Right lobe of liver (tissue), 6 donors: ENCODE results near the gene LDB3. TPM values are rescaled to one million over a fixed set of nuclear protein-coding genes. Genes with fewer than 3 reads are reported as not detected.
A peak's percentile ranks its signal among the peaks of the same experiment; 100 is the strongest.

ENCODE experiments used
- ATAC-seq, 4 donors: fragments of 200-7000 bp; cut with Tn5 transposase; one replicate each; pipeline ENCODE4 v1.9.1; 2020; ENCODE audit warnings: mild to moderate bottlenecking in 4 of 4, moderate library complexity in 4 of 4
- DNase-seq, 3 donors: peaks; one replicate each; pipeline ENCODE4 v3.0.0-alpha.2; 2020
- H3K27ac ChIP-seq, 3 donors: fragments of 200-600 bp; one replicate each; pipeline ENCODE4 v1.8.0; 2022
- H3K27me3 ChIP-seq, 2 donors: fragments of 200-600 bp; one replicate each; pipeline ENCODE4 v1.8.0; 2022
- H3K36me3 ChIP-seq, 4 donors: fragments of 200-600 bp; sonication (generic) in 1 of 4; one replicate each; pipeline versions ENCODE4 v1.5.1 to v1.8.0; 2017 to 2022; ENCODE audit warnings: control low read depth in 1 of 4
- H3K4me1 ChIP-seq, 4 donors: fragments of 200-600 bp; sonication (generic) in 1 of 4; one replicate each; pipeline versions ENCODE4 v1.5.1 to v1.8.0; 2017 to 2022; ENCODE audit warnings: control low read depth in 1 of 4
- H3K4me3 ChIP-seq, 3 donors: fragments of 200-600 bp; one replicate each; pipeline ENCODE4 v1.8.0; 2022
- H3K9me3 ChIP-seq, 4 donors: fragments of 200-600 bp; sonication (generic) in 1 of 4; one replicate each; pipeline versions ENCODE4 v1.5.1 to v1.8.0; 2017 to 2022; ENCODE audit warnings: control low read depth in 1 of 4
- CTCF ChIP-seq, 4 donors: fragments of 200-600 bp in 3 of 4; fragments of 450-650 bp in 1 of 4; IDR thresholded peaks; one replicate each; pipeline versions ENCODE4 v1.5.1 to v1.8.0; 2016 to 2022; ENCODE audit warnings: antibody characterized with exemption in 4 of 4, mild to moderate bottlenecking in 2 of 4
- POLR2A ChIP-seq: fragments of 450-650 bp; IDR thresholded peaks from one replicate; pipeline ENCODE4 v1.6.1; 2017; ENCODE audit warnings: antibody characterized with exemption, mild to moderate bottlenecking
- WGBS: methylation state at CpG from one replicate; pipeline ENCODE4 v1.1.6; 2018; ENCODE audit warnings: low coverage, low lambda C conversion rate; ENCODE audit not compliant: insufficient coverage; ENCODE audit errors: missing lambda C conversion rate; 5-methylcytosine and 5-hydroxymethylcytosine counted together
- intact Hi-C, 2 donors: fragments of 100-400 bp; cut with DNase I; formaldehyde crosslinking; loops; one replicate each; pipeline versions ENCODE4 v1.11.2 to v1.14.1; 2022
- total RNA-seq, 6 experiments: library from RNA; depleted of rRNA in 2 of 6; stranded (reverse); fragments of >200 nt in 2 of 6; fragmentation: NEBNext Ultra II Directional in 3 of 6; extraction: Animal tissue kit (Norgen Biotek cat#: 25700) in 3 of 6; gene quantifications; one replicate each; pipeline versions ENCODE4 v1.1.0 to v1.2.4, GENCODE V29; 2016 to 2023
- donor health status: DM: no; HTN: yes; CAD: no.
- donor health status: DM: no; HTN: no; CAD: no.
- donor health status: DM: no; HTN: no; CAD: no.
- donor health status: DM: no; HTN: yes; CAD: no.
- donor health status: DM: no; HTN: yes; CAD: no.

Gene LDB3
- total RNA-seq, 6 experiments from 2014 or later = 0.07 to 0.29 (median 0.12) TPM

GRCh38 chr10:86708068-86708782, 39.9 kb downstream of the LDB3 start:
- Histone ChIP-seq H3K36me3 (no peaks in the 10 kb centered on the region), H3K9me3 (no peaks in the 10 kb centered on the region), H3K27me3 (no peaks in the 10 kb centered on the region), H3K4me3 (no peak overlapping the region), H3K4me1 (no peaks in the 10 kb centered on the region), H3K27ac (no peak overlapping the region)
- intact Hi-C loops = loop anchor here in 1 of 2 donors (10.0 kb wide), 1 partner anchor 187 kb away; no protein-coding TSS in a partner anchor
- ATAC-seq (no peak), DNase-seq (peak in 1 of 3 donors; percentile 31)
- no peak for TF ChIP-seq POLR2A
- TF ChIP-seq CTCF (IDR thresholded peaks at IDR 0.05) = no peak
- WGBS = no CpG with 5 or more reads among the region's 8 CpGs

- H3K27me3 ChIP-seq = no peaks in the 10 kb centered on the region
- no peak for TF ChIP-seq POLR2A
- TF ChIP-seq CTCF (IDR thresholded peaks at IDR 0.05) = no peak
- no peaks in the 10 kb centered on the region for H3K36me3 ChIP-seq
- intact Hi-C loops = loop anchor here in 1 of 2 donors (10.0 kb wide), 1 partner anchor 186 kb away; no protein-coding TSS in a partner anchor
- no peak overlapping the region for H3K27ac ChIP-seq
- no peak overlapping the region for H3K4me3 ChIP-seq
- H3K9me3 ChIP-seq = no peaks in the 10 kb centered on the region
- 89% methylated on average over 4 of the region's 5 CpGs for WGBS
- DNase-seq (no peak), ATAC-seq (no peak)
- H3K4me1 ChIP-seq = no peaks in the 10 kb centered on the region
Measured at GRCh38 chr10:86708783-86709380, 40.6 kb downstream of the LDB3 start.

- ATAC-seq (no peak), DNase-seq (peak in 1 of 3 donors; percentile 44)
- Histone ChIP-seq H3K27ac (no peak overlapping the region), H3K4me3 (no peak overlapping the region), H3K36me3 (no peaks in the 10 kb centered on the region), H3K9me3 (no peaks in the 10 kb centered on the region), H3K4me1 (no peaks in the 10 kb centered on the region), H3K27me3 (no peaks in the 10 kb centered on the region)
- intact Hi-C loops = loop anchor here in 1 of 2 donors (10.0 kb wide), 1 partner anchor 185 kb away; no protein-coding TSS in a partner anchor
- TF ChIP-seq CTCF (IDR thresholded peaks at IDR 0.05) = no peak
- no peak for TF ChIP-seq POLR2A
- WGBS = 88% methylated on average over 1 of the region's 16 CpGs
Measured at GRCh38 chr10:86709396-86710185, 41.3 kb downstream of the LDB3 start.

GRCh38 chr10:86710987-86711512, 42.7 kb downstream of the LDB3 start:
- no peaks in the 10 kb centered on the region for H3K27me3 ChIP-seq
- no peaks in the 10 kb centered on the region for H3K4me1 ChIP-seq
- H3K9me3 ChIP-seq = no peaks in the 10 kb centered on the region
- ATAC-seq (peak; percentile 95 to 98 (median 96)), DNase-seq (peak; percentile 86 to 88 (median 87))
- intact Hi-C loops = no loop called here
- no peaks in the 10 kb centered on the region for H3K36me3 ChIP-seq
- peak; percentile 84 to 94 (median 86) for TF ChIP-seq CTCF (IDR thresholded peaks at IDR 0.05)
- peak; percentile 57 for TF ChIP-seq POLR2A
- WGBS = 40% methylated on average over 3 of the region's 46 CpGs
- H3K27ac ChIP-seq = peak overlapping the region; percentile 80 to 93 (median 86)
- peak overlapping the region; percentile 78 to 79 (median 78) for H3K4me3 ChIP-seq
